Hematopoietic multipotent progenitor cell treated with erythropoietin and hydrocortisone succinate and interleukin-3 and kit ligand, for 6 days (in vitro differentiated cells): ENCODE results near the gene ESRRG.

ENCODE experiments used
- DNase-seq: peaks from one replicate; pipeline ENCODE4 v3.0.0-alpha.2; 2015

The ESRRG gene

DNA sequence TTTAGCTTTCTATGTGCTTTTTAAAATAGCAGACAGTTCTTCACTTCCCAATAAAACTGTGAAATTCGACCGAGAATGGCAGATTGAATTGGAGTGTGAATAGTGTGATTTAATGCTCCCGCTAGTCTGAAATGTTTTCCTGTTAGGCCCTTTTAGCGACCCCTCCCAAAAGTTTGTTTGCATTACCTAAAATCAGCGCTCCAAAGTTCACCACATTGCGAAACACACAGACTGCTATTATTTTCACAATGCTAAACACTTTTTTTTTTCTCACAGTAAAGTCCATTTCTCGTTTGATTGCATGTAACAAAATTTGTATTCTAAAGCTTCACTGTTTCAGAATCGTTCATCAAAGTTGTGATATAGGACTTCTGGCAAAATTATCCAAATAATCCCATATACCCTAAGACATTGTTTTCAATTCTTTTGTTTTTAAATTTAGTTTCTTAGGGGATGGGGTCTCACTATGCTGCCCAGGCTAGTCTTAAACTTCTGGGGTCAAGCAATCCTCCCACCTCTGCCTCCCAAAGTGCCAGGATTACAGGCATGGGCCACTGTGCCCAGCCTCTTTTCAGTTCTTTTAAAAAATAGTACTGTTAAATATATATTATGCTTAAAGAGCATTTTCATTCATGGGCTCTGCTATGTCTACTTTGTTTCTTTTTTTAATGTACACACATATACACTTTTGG is 223.5 kb downstream of the ESRRG start:
- DNase-seq = no peak

DNA sequence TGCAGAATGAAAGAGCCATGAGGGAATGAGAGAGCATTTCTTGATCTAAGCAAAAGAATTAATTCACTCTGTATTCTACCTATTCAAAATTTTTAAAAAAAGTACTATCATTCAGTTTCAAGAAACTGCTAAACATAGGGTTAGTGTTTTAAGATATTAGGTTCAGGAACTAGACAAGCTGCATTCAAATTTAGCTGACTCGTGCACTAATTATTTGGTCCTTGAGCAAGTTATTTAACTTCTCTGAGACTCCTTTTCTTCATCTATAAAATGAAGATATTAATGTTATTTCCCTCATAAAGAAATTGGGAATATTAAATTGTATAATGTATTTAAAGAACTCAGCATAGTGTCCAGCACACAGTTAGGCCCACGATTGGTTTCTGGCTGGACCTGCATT is 225.0 kb downstream of the ESRRG start:
- no peak for DNase-seq

DNA sequence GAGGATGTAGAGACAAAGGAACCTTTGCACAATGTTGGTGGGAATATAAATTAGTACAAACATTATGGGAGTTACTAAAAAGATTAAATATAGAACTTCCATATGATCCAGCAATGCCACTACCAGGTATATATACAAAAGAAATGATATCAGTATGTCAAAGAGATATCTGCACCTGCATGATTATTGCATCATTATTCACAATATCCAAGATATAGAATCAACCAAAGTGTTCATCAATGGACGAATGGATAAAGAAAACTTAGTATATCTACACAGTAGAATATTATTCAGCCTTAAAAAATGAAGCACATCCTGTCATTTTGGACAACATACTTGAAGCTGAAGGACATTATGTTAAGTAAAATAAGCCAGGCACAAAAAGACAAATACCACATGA is 238.2 kb downstream of the ESRRG start:
- DNase-seq = no peak

DNA sequence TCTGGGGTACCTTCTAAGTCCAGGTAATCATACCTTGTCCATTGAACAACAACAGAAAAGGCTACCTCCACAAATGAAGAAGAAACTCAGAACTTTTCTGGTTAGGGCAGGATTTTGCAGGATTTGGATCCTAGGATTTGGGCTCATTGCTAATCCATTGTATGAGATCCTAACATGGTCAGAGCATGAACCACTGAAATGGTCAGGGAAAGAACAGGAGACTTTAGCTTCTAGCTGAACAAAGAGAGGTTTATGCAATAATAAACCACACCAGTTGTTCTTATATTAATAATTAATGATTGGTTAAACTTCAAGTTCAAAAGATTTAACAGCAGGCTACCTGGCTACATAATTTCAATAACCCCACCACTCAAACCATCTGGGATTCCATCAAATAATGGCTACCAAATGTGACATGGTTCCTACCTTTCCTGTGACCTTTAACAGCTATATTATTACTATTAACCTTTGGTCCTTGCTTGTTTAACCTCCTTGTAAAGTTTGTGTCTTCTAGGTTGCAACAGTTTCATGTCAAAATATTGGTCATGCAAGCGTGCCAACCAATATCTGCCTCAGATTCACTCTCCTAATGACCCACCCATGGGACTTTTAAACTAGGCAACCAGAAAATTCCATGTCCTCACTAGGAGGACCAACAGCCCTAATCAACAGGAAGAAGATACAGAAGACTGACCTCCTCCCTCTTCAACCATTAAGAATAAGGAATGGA is 239.4 kb downstream of the ESRRG start:
- DNase-seq = no peak

DNA sequence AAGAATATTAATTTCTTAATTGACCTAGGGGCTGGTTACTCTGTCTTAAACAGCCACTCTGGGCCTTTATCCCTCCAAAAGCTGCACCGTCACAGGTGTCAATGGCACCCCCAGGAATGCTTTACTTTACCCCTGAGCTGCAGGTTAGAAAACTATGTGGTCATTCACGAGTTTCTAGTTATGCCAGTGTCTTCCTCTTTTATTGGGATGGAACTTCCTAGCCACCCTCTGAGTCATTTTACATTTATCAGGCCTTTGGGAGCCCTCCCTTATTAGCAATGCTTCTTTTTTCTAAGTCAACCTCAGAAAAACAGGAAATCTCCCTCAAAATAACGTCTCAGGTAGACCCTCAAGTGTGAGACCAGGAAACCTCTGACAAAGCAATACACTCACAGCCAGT is 240.6 kb downstream of the ESRRG start:
- no peak for DNase-seq

DNA sequence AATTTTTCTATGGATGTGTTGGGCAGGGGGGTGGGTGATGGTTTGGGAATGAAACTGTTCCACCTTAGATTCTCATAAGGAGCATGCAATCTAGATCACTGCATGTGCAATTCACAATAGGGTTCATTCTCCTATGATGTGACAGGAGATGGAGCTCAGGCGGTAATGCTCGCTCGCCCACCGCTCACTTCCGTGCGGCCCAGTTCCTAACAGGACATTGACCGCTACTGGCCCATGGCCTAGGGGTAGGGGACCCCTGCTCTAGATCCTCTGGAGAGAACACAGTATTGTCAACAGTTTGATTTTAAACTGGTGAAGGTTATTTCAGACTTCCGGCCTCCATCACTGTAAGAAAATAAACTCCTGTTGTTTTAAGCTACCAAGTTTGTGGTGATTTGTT is 245.0 kb downstream of the ESRRG start:
- no peak for DNase-seq

DNA sequence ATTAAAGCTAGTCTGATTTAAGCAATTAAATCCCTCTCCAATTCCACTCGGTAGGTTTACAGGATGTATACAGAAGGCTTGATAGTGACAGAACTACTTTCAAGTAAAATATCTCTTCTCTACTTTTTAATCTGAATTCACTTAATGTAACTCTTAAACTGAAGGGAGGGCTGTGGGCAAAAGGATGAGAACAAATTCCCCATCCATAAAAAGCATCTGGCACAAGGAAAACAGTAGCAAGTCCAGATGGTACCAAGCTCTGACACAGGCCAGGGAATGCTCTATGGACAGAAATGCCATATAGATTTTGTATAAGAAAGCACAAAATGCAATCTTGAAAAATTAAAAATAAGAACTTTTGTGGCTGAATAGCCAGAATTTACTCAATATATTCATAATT is 246.9 kb downstream of the ESRRG start:
- no peak for DNase-seq

DNA sequence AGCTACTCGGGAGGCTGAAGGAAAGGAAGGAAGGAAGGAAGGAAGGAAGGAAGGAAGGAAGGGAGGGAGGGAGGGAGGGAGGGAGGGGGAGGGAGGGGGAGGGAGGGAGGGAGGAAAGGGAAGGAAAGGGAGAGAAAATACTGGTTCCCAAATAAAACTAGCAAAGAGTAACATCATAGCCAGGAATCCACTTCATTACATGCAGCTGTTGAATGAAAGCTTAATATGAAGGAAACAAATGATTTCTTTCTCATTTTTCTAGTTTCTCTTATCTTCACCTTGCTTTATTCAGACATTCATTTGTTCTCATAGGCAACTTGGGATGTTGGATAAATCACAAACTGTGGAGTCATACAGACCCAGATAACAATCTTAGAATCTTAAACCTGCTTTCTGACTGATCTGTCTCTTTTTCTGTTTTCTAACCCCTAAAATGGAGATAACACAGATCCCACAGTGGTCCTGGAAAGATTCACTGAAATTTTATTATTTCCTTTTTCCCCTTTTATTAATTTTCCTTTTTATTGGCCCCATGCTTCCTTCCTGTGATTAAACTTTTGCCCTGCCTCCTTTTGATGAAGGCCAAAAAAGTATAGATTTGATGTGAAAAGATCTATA is 247.5 kb downstream of the ESRRG start:
- no peak for DNase-seq

DNA sequence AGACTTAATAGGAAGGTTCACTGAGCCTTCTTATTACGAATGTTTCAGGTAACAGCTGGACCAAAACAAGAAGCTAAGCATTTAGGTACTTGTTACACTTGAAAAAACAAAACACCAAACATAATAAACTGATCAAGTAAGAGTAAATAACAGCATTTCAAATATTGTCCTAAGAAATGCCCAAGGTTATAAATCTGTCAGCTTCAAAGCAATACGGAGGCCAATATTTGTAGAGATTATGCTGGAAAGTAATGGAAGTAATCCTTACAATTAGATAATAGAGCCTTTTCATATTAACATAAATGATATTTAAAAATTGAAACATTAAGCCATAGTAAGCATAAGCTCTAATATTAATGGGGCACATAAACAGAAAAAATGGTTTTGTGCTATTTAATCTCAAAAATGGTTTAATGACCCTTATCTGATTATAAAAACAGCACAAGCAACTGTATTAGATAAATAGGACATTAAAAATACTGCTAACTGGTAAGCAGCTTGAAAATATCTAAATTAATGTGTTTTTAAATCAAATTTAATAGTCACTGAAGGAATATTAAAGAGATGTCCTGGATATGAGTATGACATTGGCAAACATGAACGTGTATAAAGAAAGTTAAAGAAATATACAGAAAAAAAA is 256.9 kb downstream of the ESRRG start:
- no peak for DNase-seq

DNA sequence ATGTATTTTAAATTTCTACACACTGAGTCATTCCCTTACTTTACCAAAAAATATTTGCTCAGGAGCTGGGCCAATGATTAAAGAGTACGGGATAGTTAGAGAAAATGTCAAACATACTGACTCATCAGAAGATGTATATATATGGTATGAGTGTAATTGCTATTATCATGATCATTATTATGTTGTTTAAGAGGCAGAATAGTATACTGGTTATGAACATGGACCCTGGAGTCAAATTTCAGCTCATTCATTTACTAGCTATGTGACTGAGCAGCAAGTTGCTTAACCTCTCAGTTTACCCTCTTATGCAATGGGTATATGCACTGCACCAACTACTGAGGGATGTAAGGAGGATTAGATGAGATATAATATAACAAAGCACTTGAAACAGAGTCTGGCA is 258.7 kb downstream of the ESRRG start:
- no peak for DNase-seq

DNA sequence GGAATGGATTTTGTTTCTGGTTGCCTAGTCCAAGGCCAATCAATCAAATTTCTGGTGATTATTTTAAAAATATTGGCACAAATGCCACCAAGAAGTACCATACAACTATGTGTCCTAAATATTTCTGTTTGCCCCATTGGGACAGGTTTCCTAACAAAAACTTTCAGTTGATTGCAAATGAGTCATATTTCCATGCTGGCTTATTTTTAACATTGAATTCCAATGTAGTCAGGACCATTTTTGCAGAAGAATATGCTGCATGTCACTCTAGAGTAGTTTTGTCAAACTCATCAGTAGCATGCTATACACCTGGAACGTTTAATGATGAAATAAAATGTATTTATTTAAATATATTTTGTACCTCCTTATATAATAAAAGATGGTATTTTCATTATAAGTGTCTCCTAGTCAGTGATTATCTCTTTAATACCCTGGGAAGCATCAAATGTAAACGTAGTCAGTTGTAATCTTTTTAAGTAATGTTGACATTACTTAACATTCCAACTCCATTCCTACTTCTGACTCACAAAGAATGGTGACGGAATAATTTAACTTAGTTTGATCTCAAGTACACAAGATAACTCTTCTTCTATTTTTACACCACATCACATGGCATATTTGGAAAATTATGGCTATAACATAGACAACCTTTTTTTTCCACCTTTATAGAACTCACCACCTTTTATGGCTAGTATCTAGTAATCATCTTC is 261.0 kb downstream of the ESRRG start:
- no peak for DNase-seq

DNA sequence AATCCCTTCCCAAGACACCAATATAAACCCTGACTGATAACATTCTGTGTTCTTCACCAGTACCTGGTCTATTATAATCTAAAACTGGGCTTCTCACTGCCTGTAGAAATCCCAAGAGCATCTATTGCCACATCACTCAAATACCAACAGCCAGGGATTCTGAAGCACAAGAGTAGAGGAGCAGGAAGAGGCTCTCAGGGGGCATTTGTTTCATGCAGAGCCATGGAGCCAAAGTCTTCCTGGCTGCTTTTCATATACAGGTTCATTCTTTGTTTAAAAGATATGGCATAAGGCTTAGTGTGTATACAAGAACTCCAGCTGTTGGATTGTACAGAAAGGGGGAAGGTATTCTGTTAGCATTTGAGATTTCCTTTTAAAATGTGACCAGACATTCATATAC is 261.8 kb downstream of the ESRRG start:
- no peak for DNase-seq

DNA sequence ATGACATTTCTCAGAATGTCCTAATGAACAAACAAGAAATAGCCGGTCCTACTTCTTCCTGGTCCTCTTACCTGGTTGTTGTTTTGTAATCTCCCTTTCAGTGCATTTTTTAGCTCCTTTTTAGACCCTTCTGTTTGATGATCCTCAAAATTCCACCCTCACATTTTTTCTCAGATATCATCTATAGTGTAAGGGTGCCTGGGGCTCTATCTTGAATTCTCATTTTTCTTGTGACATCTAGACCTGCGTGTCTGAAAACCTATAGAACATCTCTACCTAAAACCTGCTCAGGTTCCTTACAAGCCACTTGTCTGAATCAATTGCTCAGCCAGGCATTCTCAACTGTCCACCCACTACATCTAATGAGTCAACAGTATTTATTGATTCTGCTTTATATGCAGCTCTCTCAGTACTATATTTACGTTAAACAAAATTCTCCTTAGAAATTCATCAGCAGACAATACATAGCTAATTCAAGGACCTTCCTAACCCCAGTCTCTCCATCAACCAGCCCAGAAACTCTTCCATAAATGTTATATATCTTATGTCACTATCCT is 263.5 kb downstream of the ESRRG start:
- DNase-seq = no peak

DNA sequence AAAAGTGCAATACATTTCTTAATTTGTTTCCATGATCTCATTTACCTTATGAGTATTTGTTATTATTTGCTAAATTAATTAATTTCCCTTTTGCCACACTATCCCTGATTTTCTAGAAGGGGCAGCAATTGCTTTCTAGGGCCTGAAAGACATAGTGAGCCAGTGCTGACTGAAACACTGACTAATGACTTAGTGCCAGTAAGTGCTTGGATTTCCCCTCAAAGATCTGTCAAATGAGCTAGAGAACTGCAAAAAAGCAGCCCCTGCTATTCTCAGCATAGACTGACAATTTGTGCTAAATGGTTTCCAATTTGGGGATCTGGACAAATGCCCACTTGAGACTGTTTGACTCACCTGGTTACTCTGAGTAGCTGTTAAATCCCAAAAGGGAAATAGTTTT is 264.4 kb downstream of the ESRRG start:
- no peak for DNase-seq

DNA sequence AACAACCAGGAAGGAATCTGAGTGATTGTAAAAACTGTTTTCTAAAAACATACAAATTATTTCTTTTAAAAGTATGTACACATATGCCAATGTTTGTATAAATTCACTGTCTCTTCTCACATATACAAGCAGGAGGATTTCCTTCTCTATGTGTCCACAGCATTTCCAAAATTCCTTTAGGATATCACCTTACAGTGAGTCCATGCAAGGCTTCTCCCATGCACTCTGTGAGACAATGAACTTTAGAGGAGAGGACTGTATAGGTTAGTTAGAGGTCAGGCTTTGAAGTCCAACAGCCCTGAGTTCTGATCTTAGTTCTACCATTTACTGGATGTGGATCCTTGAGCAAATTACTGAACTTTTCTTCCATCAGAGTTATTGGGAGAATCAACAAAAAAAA is 265.9 kb downstream of the ESRRG start:
- DNase-seq = no peak

DNA sequence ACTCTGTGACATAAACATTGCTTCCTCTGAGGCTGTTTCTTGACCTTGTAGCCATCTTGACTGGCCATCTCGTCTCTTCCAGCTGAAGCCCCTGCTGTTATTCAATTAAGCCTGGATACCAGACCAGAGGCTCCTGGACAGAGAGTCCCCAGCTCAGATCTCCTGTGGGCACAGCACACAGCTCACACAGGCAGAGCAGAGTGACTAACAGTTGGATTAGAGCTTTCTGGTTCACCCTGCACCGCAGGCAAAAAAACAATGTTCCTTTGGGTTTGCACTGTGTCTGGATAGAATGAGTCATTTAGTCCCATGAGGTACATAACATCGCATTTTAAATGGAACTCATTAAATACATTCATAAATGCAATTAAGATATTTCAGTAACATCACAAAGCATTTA is 266.5 kb downstream of the ESRRG start:
- no peak for DNase-seq

DNA sequence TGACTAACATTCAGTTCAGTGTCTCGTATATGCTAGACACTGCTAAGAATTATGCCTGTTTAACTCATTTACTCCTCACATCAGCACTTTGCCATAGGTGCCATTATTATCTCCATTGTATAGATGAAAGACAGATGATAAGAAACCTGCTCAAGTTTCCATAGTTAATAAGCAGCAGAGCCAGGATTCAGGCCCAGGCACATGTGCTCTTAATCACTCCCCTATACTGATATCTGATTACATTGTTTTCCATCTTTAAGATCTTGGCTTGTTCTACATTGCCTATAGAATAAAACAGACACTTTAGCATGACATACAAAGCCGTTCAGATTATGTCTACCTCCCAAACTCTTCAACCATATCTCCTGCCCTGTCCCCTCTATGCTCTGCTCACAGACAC is 269.5 kb downstream of the ESRRG start:
- DNase-seq = no peak
